CD4-positive, alpha-beta memory T cell (primary cell): ENCODE measurements around the gene ANKRD33B. TPM values are rescaled to one million over a fixed set of nuclear protein-coding genes. Genes with fewer than 3 reads are reported as not detected.

Experiments
- CTCF ChIA-PET: fragments of 350-600 bp; sonication (Branson Sonifier 250); formaldehyde crosslinking; loops from one replicate; lab custom pipeline; 2021; ENCODE audit warnings: inconsistent platforms; ENCODE audit not compliant: partially characterized antibody; lab: Charles Lee
- POLR2A ChIA-PET: fragments of 350-600 bp; sonication (Branson Sonifier 250); formaldehyde crosslinking; loops from one replicate; lab custom pipeline; 2021; ENCODE audit not compliant: partially characterized antibody; lab: Charles Lee
- DNase-seq, 5 donors: peaks; one replicate each; pipeline versions ENCODE4 v3.0.0 to v3.0.0-alpha.2; 2020 to 2022; ENCODE audit warnings: mixed read lengths in 1 of 5
- H3K27ac ChIP-seq: one replicate; pipeline ENCODE4 v1.7.0; 2013; ENCODE audit warnings: low read depth, low read length
- H3K27me3 ChIP-seq: 2 replicates; pipeline ENCODE4 v1.7.0; 2013; ENCODE audit warnings: mild to moderate bottlenecking, low read length, moderate library complexity; ENCODE audit not compliant: insufficient read depth
- H3K36me3 ChIP-seq: 2 replicates; pipeline ENCODE4 v1.7.0; 2013; ENCODE audit warnings: mild to moderate bottlenecking, low read length, moderate library complexity; ENCODE audit not compliant: insufficient read depth
- H3K4me1 ChIP-seq: 2 replicates; pipeline ENCODE4 v1.7.0; 2013; ENCODE audit warnings: mild to moderate bottlenecking, low read length, moderate library complexity; ENCODE audit not compliant: insufficient read depth
- H3K4me3 ChIP-seq, 2 donors: one replicate each; pipeline ENCODE4 v1.7.0; 2013; ENCODE audit warnings: low read length in 2 of 2, mild to moderate bottlenecking in 1 of 2
- H3K9me3 ChIP-seq, 2 donors: one replicate each; pipeline ENCODE4 v1.7.0; 2013; ENCODE audit warnings: low read length in 2 of 2, control low read depth in 1 of 2; ENCODE audit not compliant: control insufficient read depth in 1 of 2
- H3K27ac Mint-ChIP-seq, 7 donors: one replicate each; pipeline ENCODE4 v1.8.0; 2020 to 2021; ENCODE audit warnings: mixed read lengths in 7 of 7, mild to moderate bottlenecking in 6 of 7, inconsistent platforms in 3 of 7, moderate library complexity in 3 of 7
- H3K27me3 Mint-ChIP-seq, 2 donors: one replicate each; pipeline ENCODE4 v1.8.0; 2020 to 2021; ENCODE audit warnings: mixed read lengths in 2 of 2
- H3K36me3 Mint-ChIP-seq, 2 donors: one replicate each; pipeline ENCODE4 v1.8.0; 2020 to 2021; ENCODE audit warnings: mixed read lengths in 2 of 2, inconsistent platforms in 1 of 2, mild to moderate bottlenecking in 1 of 2
- H3K4me1 Mint-ChIP-seq, 4 donors: one replicate each; pipeline ENCODE4 v1.8.0; 2020 to 2021; ENCODE audit warnings: mixed read lengths in 4 of 4, mild to moderate bottlenecking in 1 of 4
- H3K4me3 Mint-ChIP-seq, 8 donors: one replicate each; pipeline ENCODE4 v1.8.0; 2020 to 2021; ENCODE audit warnings: mixed read lengths in 8 of 8, mild to moderate bottlenecking in 7 of 8, moderate library complexity in 6 of 8, inconsistent platforms in 3 of 8
- H3K9me3 Mint-ChIP-seq, 8 donors: one replicate each; pipeline ENCODE4 v1.8.0; 2020 to 2021; ENCODE audit warnings: mixed read lengths in 8 of 8, mild to moderate bottlenecking in 5 of 8, inconsistent platforms in 3 of 8, moderate library complexity in 1 of 8
- intact Hi-C: fragments of 100-400 bp; cut with micrococcal nuclease; formaldehyde crosslinking; loops from one replicate; pipeline ENCODE4 v1.15.1; 2023
- polyA plus RNA-seq, 2 donors: library from polyadenylated mRNA; unstranded; fragments of 300-500 nt; fragmentation: Illumina TruSeq; gene quantifications; one replicate each; pipeline ENCODE4 v1.2.3, GENCODE V29; 2021
- total RNA-seq, 2 experiments: library from RNA; stranded (reverse); gene quantifications; one replicate each; pipeline ENCODE4 v1.2.3, GENCODE V29; 2021

Gene ANKRD33B
- total and polyA plus RNA-seq, 4 experiments from 2014 or later: 0.05 to 2.3 (median 1.2) TPM

GRCh38 chr5:10522224-10522611 lies 41.7 kb upstream of the ANKRD33B start:
- H3K9me3 Mint-ChIP-seq: peaks cover 0 to 7% (median 0%) of the 10 kb centered on the region in 8 donors
- Histone ChIP-seq H3K27me3 (no peaks in the 10 kb centered on the region), H3K36me3 (no peaks in the 10 kb centered on the region), H3K9me3 (no peaks in the 10 kb centered on the region), H3K27ac (no peak overlapping the region), H3K4me3 (no peak overlapping the region), H3K4me1 (no peaks in the 10 kb centered on the region)
- H3K27ac Mint-ChIP-seq: no peak overlapping the region
- ChIA-PET POLR2A (no interaction called here), CTCF (no interaction called here)
- no peak for DNase-seq
- H3K36me3 Mint-ChIP-seq: no peaks in the 10 kb centered on the region
- intact Hi-C loops: no loop called here
- no peaks in the 10 kb centered on the region for H3K4me1 Mint-ChIP-seq
- H3K27me3 Mint-ChIP-seq: no peaks in the 10 kb centered on the region
- H3K4me3 Mint-ChIP-seq: no peak overlapping the region

- H3K4me3 ChIP-seq: no peak overlapping the region
- no peaks in the 10 kb centered on the region for H3K27me3 ChIP-seq
- no peaks in the 10 kb centered on the region for H3K36me3 ChIP-seq
- peaks cover 0 to 2% of the 10 kb centered on the region in 2 donors for H3K27me3 Mint-ChIP-seq
- no peak for DNase-seq
- intact Hi-C loops: no loop called here
- no peak overlapping the region for H3K27ac ChIP-seq
- no peaks in the 10 kb centered on the region for H3K36me3 Mint-ChIP-seq
- H3K4me1 Mint-ChIP-seq: no peaks in the 10 kb centered on the region
- no peaks in the 10 kb centered on the region for H3K4me1 ChIP-seq
- H3K9me3 Mint-ChIP-seq: peaks cover 0 to 7% (median 0%) of the 10 kb centered on the region in 8 donors
- H3K27ac Mint-ChIP-seq: no peak overlapping the region
- H3K9me3 ChIP-seq: no peaks in the 10 kb centered on the region
- ChIA-PET POLR2A (no interaction called here), CTCF (no interaction called here)
- H3K4me3 Mint-ChIP-seq: no peak overlapping the region
These were observed 39.3 kb upstream of the ANKRD33B start for GRCh38 chr5:10524376-10525123.

- ChIA-PET POLR2A (no interaction called here), CTCF (no interaction called here)
- Mint-ChIP-seq H3K4me1 (no peaks in the 10 kb centered on the region), H3K36me3 (no peaks in the 10 kb centered on the region), H3K27ac (no peak overlapping the region), H3K4me3 (no peak overlapping the region), H3K9me3 (peaks cover 0 to 7% (median 0%) of the 10 kb centered on the region in 8 donors), H3K27me3 (peaks cover 0 to 4% of the 10 kb centered on the region in 2 donors)
- no peaks in the 10 kb centered on the region for H3K36me3 ChIP-seq
- intact Hi-C loops: no loop called here
- DNase-seq: no peak
- no peaks in the 10 kb centered on the region for H3K4me1 ChIP-seq
- no peak overlapping the region for H3K27ac ChIP-seq
- no peak overlapping the region for H3K4me3 ChIP-seq
- H3K27me3 ChIP-seq: no peaks in the 10 kb centered on the region
- no peaks in the 10 kb centered on the region for H3K9me3 ChIP-seq
These were observed 38.8 kb upstream of the ANKRD33B start for GRCh38 chr5:10525124-10525495.

- H3K4me3 ChIP-seq: no peak overlapping the region
- intact Hi-C loops: no loop called here
- H3K4me1 ChIP-seq: no peaks in the 10 kb centered on the region
- peaks cover 0 to 7% (median under 1%) of the 10 kb centered on the region in 8 donors for H3K9me3 Mint-ChIP-seq
- ChIA-PET POLR2A (no interaction called here), CTCF (no interaction called here)
- H3K4me3 Mint-ChIP-seq: no peak overlapping the region
- no peaks in the 10 kb centered on the region for H3K36me3 ChIP-seq
- no peaks in the 10 kb centered on the region for H3K9me3 ChIP-seq
- H3K27me3 Mint-ChIP-seq: peaks cover 3 to 7% of the 10 kb centered on the region in 2 donors
- H3K27ac ChIP-seq: no peak overlapping the region
- H3K4me1 Mint-ChIP-seq: no peaks in the 10 kb centered on the region
- no peaks in the 10 kb centered on the region for H3K27me3 ChIP-seq
- DNase-seq: no peak
- H3K27ac Mint-ChIP-seq: peak overlapping the region in 1 of 7 donors; percentile 29
- H3K36me3 Mint-ChIP-seq: no peaks in the 10 kb centered on the region
These were observed 36.5 kb upstream of the ANKRD33B start for GRCh38 chr5:10527281-10527950.

GRCh38 chr5:10528056-10528816 lies 35.6 kb upstream of the ANKRD33B start:
- Histone ChIP-seq H3K4me1 (no peaks in the 10 kb centered on the region), H3K36me3 (no peaks in the 10 kb centered on the region), H3K4me3 (no peak overlapping the region), H3K27ac (no peak overlapping the region), H3K27me3 (no peaks in the 10 kb centered on the region), H3K9me3 (no peaks in the 10 kb centered on the region)
- CTCF ChIA-PET: no interaction called here
- no peak overlapping the region for H3K27ac Mint-ChIP-seq
- H3K36me3 Mint-ChIP-seq: no peaks in the 10 kb centered on the region
- H3K4me3 Mint-ChIP-seq: no peak overlapping the region
- H3K27me3 Mint-ChIP-seq: peaks cover 5 to 12% of the 10 kb centered on the region in 2 donors
- POLR2A ChIA-PET: no interaction called here
- peaks cover 2 to 6% (median 3%) of the 10 kb centered on the region in 4 donors for H3K4me1 Mint-ChIP-seq
- intact Hi-C loops: no loop called here
- peaks cover 0 to 2% (median 0%) of the 10 kb centered on the region in 8 donors for H3K9me3 Mint-ChIP-seq
- DNase-seq: no peak

- Mint-ChIP-seq H3K36me3 (no peaks in the 10 kb centered on the region), H3K27me3 (peaks cover 5 to 12% of the 10 kb centered on the region in 2 donors), H3K4me3 (no peak overlapping the region), H3K27ac (no peak overlapping the region), H3K4me1 (peaks cover 2 to 6% (median 3%) of the 10 kb centered on the region in 4 donors), H3K9me3 (peaks cover 0 to 2% (median 0%) of the 10 kb centered on the region in 8 donors)
- H3K27me3 ChIP-seq: no peaks in the 10 kb centered on the region
- no peaks in the 10 kb centered on the region for H3K36me3 ChIP-seq
- no peak for DNase-seq
- H3K4me3 ChIP-seq: no peak overlapping the region
- CTCF ChIA-PET: no interaction called here
- H3K4me1 ChIP-seq: no peaks in the 10 kb centered on the region
- no peaks in the 10 kb centered on the region for H3K9me3 ChIP-seq
- H3K27ac ChIP-seq: no peak overlapping the region
- POLR2A ChIA-PET: no interaction called here
- intact Hi-C loops: no loop called here
These were observed 35.0 kb upstream of the ANKRD33B start for GRCh38 chr5:10528827-10529226.
